GM12864 (cell line): ENCODE results near the gene ADAMTS13.
A peak's percentile ranks its signal among the peaks of the same experiment; 100 is the strongest.

ENCODE experiments used
- DNase-seq: peaks from one replicate; pipeline ENCODE4 v3.0.0-alpha.2; 2011; ENCODE audit warnings: low read depth
- H3K4me3 ChIP-seq: 2 replicates; pipeline ENCODE4 v1.5.1; 2011; ENCODE audit warnings: mild to moderate bottlenecking, low read depth, low read length, control low read depth
- TF ChIP-seq, protein P1 (sequence below): IDR thresholded peaks from 2 replicates; pipeline ENCODE4 v1.5.1; 2011; ENCODE audit warnings: low read depth, mild to moderate bottlenecking, moderate library complexity, low read length, control low read depth, inconsistent platforms; ENCODE audit errors: missing control alignments

Gene ADAMTS13

GRCh38 chr9:133475292-133476012, 53.3 kb downstream of the ADAMTS13 start:
- DNase-seq = no peak
- TF ChIP-seq, protein P1, sequence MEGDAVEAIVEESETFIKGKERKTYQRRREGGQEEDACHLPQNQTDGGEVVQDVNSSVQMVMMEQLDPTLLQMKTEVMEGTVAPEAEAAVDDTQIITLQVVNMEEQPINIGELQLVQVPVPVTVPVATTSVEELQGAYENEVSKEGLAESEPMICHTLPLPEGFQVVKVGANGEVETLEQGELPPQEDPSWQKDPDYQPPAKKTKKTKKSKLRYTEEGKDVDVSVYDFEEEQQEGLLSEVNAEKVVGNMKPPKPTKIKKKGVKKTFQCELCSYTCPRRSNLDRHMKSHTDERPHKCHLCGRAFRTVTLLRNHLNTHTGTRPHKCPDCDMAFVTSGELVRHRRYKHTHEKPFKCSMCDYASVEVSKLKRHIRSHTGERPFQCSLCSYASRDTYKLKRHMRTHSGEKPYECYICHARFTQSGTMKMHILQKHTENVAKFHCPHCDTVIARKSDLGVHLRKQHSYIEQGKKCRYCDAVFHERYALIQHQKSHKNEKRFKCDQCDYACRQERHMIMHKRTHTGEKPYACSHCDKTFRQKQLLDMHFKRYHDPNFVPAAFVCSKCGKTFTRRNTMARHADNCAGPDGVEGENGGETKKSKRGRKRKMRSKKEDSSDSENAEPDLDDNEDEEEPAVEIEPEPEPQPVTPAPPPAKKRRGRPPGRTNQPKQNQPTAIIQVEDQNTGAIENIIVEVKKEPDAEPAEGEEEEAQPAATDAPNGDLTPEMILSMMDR = no peak
- no peak overlapping the region for H3K4me3 ChIP-seq

- DNase-seq = no peak
- no peak overlapping the region for H3K4me3 ChIP-seq
- TF ChIP-seq, protein P1 = no peak
Measured at GRCh38 chr9:133476036-133476931, 54.1 kb downstream of the ADAMTS13 start.

GRCh38 chr9:133476941-133477340, 54.8 kb downstream of the ADAMTS13 start:
- DNase-seq = no peak
- TF ChIP-seq, protein P1 = no peak
- no peak overlapping the region; the same call in 1 of the 2 replicates for H3K4me3 ChIP-seq

- peak overlapping the region; percentile 67; the same call in 1 of the 2 replicates for H3K4me3 ChIP-seq
- TF ChIP-seq, protein P1 = no peak
- DNase-seq = no peak
Measured at GRCh38 chr9:133477461-133477860, 55.3 kb downstream of the ADAMTS13 start.

DNA sequence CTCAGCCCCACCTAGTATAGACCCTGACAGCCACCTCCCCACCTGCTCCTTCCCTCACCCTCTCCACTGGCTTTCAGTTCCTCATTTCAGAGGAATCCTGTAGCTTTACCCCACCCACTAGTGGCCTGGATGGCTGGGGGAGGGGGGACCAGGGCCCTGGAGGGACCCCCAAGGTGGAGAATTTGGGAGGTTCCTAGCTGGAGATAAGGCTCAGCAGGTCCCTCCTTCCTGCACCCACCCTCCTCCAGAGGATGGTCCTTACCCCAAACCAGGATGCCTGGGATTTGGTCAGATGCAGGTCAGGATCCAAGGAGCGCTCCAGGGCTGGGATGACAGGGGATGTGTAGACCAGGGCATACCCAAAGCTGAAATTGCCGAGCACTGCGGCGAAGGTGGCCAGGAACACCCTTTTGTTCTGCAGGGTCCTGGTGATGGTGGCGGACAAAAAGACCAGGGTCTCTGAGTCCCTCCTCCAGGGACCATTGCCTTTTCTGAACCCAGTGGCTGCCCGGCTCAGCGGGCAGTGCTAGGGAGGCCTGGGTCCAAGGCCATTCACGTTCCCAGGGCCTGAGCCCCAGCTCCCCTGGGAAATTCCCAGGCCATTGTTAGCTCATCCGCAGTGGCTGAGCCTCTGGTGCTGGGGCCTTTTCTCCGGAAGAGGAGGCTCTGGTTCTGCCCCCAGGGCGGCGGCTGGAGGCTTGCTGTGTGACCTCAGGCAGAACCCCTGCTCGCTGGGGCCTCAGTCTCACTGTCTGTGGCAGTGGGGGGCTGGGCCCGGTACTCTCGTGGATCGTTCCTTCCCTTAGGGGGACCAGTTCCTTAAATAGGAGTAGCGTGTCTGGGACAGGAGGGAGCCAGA, 56.1 kb downstream of the ADAMTS13 start:
- DNase-seq = no peak
- H3K4me3 ChIP-seq = peak overlapping the region; percentile 67
- TF ChIP-seq, protein P1 = no peak

DNA sequence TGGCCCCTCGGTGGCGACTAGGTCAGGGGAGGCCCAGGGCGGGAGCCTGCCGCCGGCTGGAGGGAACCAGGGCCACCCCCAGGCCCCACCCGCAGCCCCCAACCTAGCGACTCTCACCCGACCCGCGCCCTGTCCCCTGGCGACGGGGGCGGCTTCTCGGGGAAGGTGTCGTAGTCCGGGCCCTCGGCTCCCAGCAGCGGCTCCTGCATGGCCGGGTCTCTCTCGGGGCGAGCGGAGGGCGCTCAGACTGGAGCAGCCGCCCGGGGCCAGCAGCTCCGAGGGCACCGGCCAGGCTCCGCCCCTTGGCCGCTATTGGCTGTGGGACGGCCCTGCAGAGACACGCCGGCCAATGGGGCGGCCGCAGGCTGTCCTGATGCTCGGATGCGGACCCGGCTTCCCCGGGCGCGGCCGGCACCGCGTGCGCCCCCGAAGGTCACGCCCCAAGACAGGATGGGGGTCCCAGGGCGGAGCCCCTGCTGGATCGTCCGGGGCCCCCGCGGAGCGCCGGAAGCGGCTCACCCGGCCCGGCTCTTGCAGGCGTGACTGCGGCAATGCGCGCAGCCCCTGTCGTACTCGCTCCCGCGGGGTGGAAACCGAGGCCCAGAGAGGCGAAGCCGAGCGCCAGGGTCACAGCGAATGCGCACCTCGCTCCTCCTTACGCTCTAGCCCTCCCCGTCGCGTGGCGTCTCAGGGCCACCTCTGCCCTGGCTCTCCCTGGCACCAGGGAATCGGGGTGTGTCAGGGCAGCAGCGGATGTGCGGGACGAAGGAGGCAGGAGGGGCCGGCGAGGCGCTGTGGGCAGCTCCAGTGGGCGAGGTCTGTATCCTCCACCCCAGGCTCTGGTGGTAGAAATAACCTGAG, 56.9 kb downstream of the ADAMTS13 start, which contains the start of gene SLC2A6:
Gene SLC2A6, minus strand, starts transcription at position 249 of the 861 bp plus-strand sequence. Its CDS starts 40 bp downstream, at position 209.
- TF ChIP-seq, protein P1 = no peak
- H3K4me3 ChIP-seq = peak within 1 kb of the TSS; percentile 67
- peak; percentile 48 for DNase-seq
